ENCODE measurements around the gene CTBP1.

GRCh38 chr4:1169171-1169671 lies 79.7 kb downstream of the CTBP1 start:
- no peak for TF ChIP-seq SMC3 (conservative IDR thresholded peaks at IDR 0.05; ENCODE audit: poor library complexity)
- TF ChIP-seq CTCF (IDR thresholded peaks at IDR 0.05; ENCODE audit: poor library complexity, severe bottlenecking), result no peak
- TF ChIP-seq RAD21 (conservative IDR thresholded peaks at IDR 0.05), result no peak
- no peak for TF ChIP-seq REST (IDR thresholded peaks at IDR 0.05; ENCODE audit: borderline replicate concordance)
- TF ChIP-seq POLR2AphosphoS5 (IDR thresholded peaks at IDR 0.05), result no peak
- no peak for TF ChIP-seq EZH2 (IDR thresholded peaks at IDR 0.05; ENCODE audit: borderline replicate concordance, insufficient read depth, low read length, poor library complexity, severe bottlenecking)
- TF ChIP-seq MXI1 (conservative IDR thresholded peaks at IDR 0.05; ENCODE audit: poor library complexity, severe bottlenecking), result no peak
- TF ChIP-seq TAF1 (IDR thresholded peaks at IDR 0.05; ENCODE audit: low read depth), result no peak
- TF ChIP-seq EP300 (conservative IDR thresholded peaks at IDR 0.05; ENCODE audit: poor library complexity, severe bottlenecking), result no peak
